Testis (tissue), 3 donors: ENCODE results near the gene PIWIL4. TPM values are rescaled to one million over a fixed set of nuclear protein-coding genes. Genes with fewer than 3 reads are reported as not detected.

ENCODE experiments used
- DNase-seq: peaks from one replicate; pipeline ENCODE4 v3.0.0-alpha.2; 2019
- H3K27ac ChIP-seq, 2 donors: fragments of 200-600 bp; sonication (generic); one replicate each; pipeline ENCODE4 v1.5.1; 2019
- H3K27me3 ChIP-seq: fragments of 200-600 bp; sonication (generic); one replicate; pipeline ENCODE4 v1.5.1; 2019
- H3K36me3 ChIP-seq: fragments of 200-600 bp; sonication (generic); one replicate; pipeline ENCODE4 v1.5.1; 2017; ENCODE audit warnings: low read depth; ENCODE audit errors: missing control alignments
- H3K4me1 ChIP-seq: fragments of 200-600 bp; sonication (generic); one replicate; pipeline ENCODE4 v1.5.1; 2019
- H3K4me3 ChIP-seq, 2 donors: fragments of 200-600 bp; sonication (generic); one replicate each; pipeline ENCODE4 v1.5.1; 2017 to 2019
- H3K9me3 ChIP-seq: fragments of 200-600 bp; sonication (generic); one replicate; pipeline ENCODE4 v1.5.1; 2017
- CTCF ChIP-seq, 3 experiments: fragments of 450-650 bp in 2 of 3; fragments of 200-600 bp in 1 of 3; sonication (generic) in 1 of 3; IDR thresholded peaks; one replicate each; pipeline ENCODE4 v1.5.1; 2016 to 2019; ENCODE audit warnings: antibody characterized with exemption in 3 of 3, mild to moderate bottlenecking in 2 of 3, moderate library complexity in 1 of 3
- POLR2A ChIP-seq: fragments of 450-650 bp; IDR thresholded peaks from one replicate; pipeline ENCODE4 v1.6.1; 2017; ENCODE audit warnings: antibody characterized with exemption, mild to moderate bottlenecking, moderate library complexity
- WGBS, 2 donors: methylation state at CpG; one replicate each; pipeline ENCODE4 v1.1.5; 2018; 5-methylcytosine and 5-hydroxymethylcytosine counted together
- intact Hi-C: fragments of 100-400 bp; cut with DNase I; formaldehyde crosslinking; loops from one replicate; pipeline ENCODE4 v1.15.1; 2023; ENCODE audit warnings: low total_unique reads
- polyA plus RNA-seq: library from polyadenylated mRNA; stranded (reverse); fragments of 350-450 nt; fragmentation: Illumina TruSeq; extraction: RNeasy Lipid Tissue Mini Kit (QIAGEN cat#74804); gene quantifications from one replicate; pipeline ENCODE4 v1.2.3, GENCODE V29; 2014; ENCODE audit warnings: low read depth, low replicate concordance; ENCODE audit not compliant: insufficient read depth
- total RNA-seq, 2 donors: library from RNA; depleted of rRNA; stranded (reverse); fragments of >200 nt; gene quantifications; one replicate each; pipeline ENCODE4 v1.2.3, GENCODE V29; 2016

Gene PIWIL4
- total and polyA plus RNA-seq, 3 donors from 2014 or later: 19.9 to 30.2 (median 23.0) TPM

DNA sequence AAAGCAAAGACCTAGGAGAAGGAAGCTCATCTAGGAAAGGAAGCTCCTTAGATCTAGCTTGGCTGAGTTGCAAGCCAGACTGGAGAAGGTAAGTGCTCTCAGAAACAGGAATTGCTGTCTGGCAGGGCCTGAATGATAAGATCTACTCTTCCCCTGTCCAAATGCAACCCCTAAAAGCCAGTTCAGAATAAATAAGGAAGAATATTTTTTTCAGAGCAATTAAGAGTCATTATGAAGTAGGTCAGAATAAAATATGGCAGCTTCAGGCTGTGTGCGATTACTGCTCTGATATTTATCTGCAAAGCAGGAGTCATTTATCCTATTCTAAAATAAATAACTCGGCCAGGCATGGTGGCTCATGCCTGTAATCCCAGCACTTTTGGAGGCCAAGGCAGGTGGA, 82.1 kb downstream of the PIWIL4 start:
- Histone ChIP-seq H3K27me3 (no peaks in the 10 kb centered on the region), H3K27ac (no peak overlapping the region), H3K36me3 (no peaks in the 10 kb centered on the region), H3K9me3 (no peaks in the 10 kb centered on the region), H3K4me3 (no peak overlapping the region), H3K4me1 (no peaks in the 10 kb centered on the region)
- no peak for DNase-seq
- 73 to 86% methylated on average over 2 of the region's 2 CpGs for WGBS, 2 donors
- intact Hi-C loops: no loop called here
- no peak for TF ChIP-seq POLR2A
- TF ChIP-seq CTCF (IDR thresholded peaks at IDR 0.05): no peak

GRCh38 chr11:94649964-94650623, 82.9 kb downstream of the PIWIL4 start:
- TF ChIP-seq CTCF (IDR thresholded peaks at IDR 0.05) (no peak), POLR2A (no peak)
- no peaks in the 10 kb centered on the region for H3K4me1 ChIP-seq
- 86 to 88% methylated on average over 4 of the region's 4 CpGs for WGBS, 2 donors
- H3K4me3 ChIP-seq: no peak overlapping the region
- no peaks in the 10 kb centered on the region for H3K9me3 ChIP-seq
- no peak overlapping the region for H3K27ac ChIP-seq
- intact Hi-C loops: no loop called here
- DNase-seq: no peak
- H3K36me3 ChIP-seq: no peaks in the 10 kb centered on the region
- H3K27me3 ChIP-seq: no peaks in the 10 kb centered on the region

DNA sequence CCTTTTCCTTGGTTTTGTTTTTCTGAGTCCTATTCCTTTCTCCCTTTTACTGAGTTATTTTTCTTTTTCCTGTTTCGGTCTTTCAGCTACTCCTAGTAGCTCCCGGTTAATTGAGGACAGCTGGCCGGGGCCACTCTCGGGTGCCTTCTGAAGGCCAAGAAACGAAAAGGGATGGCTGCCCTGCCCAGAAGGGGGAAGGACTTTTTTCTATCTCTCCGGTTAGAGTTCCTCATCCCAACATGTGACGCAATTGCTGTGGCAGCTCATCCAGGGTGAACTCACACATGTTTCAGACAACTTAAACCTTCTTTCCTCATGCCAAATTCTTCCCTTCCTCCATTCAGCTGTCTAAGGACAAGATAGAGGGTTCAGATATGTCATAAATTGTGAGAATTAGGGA, 83.6 kb downstream of the PIWIL4 start:
- no peak for TF ChIP-seq POLR2A
- no peak for TF ChIP-seq CTCF (IDR thresholded peaks at IDR 0.05)
- H3K4me1 ChIP-seq: no peaks in the 10 kb centered on the region
- H3K27me3 ChIP-seq: no peaks in the 10 kb centered on the region
- H3K9me3 ChIP-seq: no peaks in the 10 kb centered on the region
- intact Hi-C loops: no loop called here
- no peak overlapping the region for H3K4me3 ChIP-seq
- DNase-seq: peak; percentile 26
- H3K36me3 ChIP-seq: no peaks in the 10 kb centered on the region
- WGBS, 2 donors: 42 to 49% methylated on average over 7 of the region's 7 CpGs
- no peak overlapping the region for H3K27ac ChIP-seq

DNA sequence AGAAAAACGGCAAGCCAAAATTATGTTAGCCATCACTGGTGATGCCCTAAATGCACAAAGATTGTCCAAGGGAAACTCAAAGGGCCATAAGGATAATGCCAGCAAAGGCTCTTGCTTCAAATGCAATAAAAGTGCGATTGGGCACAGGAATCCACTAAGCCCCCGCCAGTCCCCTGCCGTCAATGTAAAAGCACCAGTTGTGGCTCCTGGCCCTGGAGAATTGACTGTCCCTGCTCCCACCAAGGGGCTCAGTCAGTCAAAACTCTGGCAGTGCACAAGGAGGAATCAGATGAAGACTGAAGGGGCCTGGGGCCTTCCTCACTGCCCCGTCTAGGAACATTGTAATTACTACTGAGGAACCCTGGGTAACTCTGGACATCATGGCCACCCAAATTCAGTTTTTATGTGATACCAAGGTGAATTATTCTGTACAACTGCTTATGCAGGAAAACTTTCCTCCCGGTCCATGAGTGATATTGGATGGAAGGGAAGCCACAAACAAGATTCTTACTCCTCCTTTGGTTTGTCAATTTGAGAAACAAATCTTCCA, 85.6 kb downstream of the PIWIL4 start:
- no peak overlapping the region for H3K27ac ChIP-seq
- H3K4me3 ChIP-seq: no peak overlapping the region
- intact Hi-C loops: no loop called here
- no peaks in the 10 kb centered on the region for H3K9me3 ChIP-seq
- H3K4me1 ChIP-seq: no peaks in the 10 kb centered on the region
- no peaks in the 10 kb centered on the region for H3K36me3 ChIP-seq
- WGBS, 2 donors: 87 to 91% methylated on average over 6 of the region's 6 CpGs
- DNase-seq: no peak
- TF ChIP-seq CTCF (IDR thresholded peaks at IDR 0.05) (no peak), POLR2A (no peak)
- no peaks in the 10 kb centered on the region for H3K27me3 ChIP-seq

GRCh38 chr11:94653561-94653960, 86.4 kb downstream of the PIWIL4 start:
- no peak for DNase-seq
- Histone ChIP-seq H3K9me3 (no peaks in the 10 kb centered on the region), H3K4me3 (no peak overlapping the region), H3K27ac (no peak overlapping the region), H3K36me3 (no peaks in the 10 kb centered on the region), H3K4me1 (no peaks in the 10 kb centered on the region), H3K27me3 (no peaks in the 10 kb centered on the region)
- no peak for TF ChIP-seq POLR2A
- no peak for TF ChIP-seq CTCF (IDR thresholded peaks at IDR 0.05)
- intact Hi-C loops: no loop called here
- 98 to 100% methylated on average over 5 of the region's 5 CpGs for WGBS, 2 donors
